Measurements from ENCODE around the gene RECK.
"Not testable (repeated sequence)": the region's sequence is repeated elsewhere in the genome, so short reads cannot be mapped to it uniquely, and the experiment has no call there.

RECK gene

GRCh38 chr9:36158122-36158521 is 121.4 kb downstream of the RECK start:
- no peak for DNase-seq (ENCODE audit: low read depth in 2 of 2)

GRCh38 chr9:36158917-36159316 is 122.2 kb downstream of the RECK start:
- no peak for DNase-seq (ENCODE audit: low read depth in 2 of 2)

DNA sequence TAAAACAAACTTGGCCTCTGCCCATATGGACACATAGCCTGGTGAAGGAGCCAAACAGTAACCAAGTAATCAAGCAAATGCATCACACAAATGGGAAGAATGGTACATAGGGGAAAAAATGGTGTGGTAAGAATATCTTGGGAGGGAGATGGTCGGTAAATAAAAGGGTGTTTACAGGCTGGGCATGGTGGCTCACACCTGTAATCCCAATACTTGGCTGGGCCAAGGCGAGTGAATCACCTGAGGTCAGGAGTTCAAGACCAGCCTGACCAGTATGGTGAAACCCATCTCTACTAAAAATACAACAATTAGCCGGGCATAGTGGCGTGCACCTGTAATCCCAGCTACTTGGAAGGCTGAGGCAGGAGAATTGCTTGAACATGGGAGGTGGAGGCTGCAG is 122.8 kb downstream of the RECK start:
- not testable (repeated sequence) for DNase-seq (ENCODE audit: low read depth in 2 of 2)

GRCh38 chr9:36160126-36160525 is 123.4 kb downstream of the RECK start:
- DNase-seq (ENCODE audit: low read depth in 2 of 2), result not testable (repeated sequence)

- no peak for DNase-seq (ENCODE audit: low read depth in 2 of 2)
Observed at GRCh38 chr9:36161187-36161586, 124.5 kb downstream of the RECK start.

DNA sequence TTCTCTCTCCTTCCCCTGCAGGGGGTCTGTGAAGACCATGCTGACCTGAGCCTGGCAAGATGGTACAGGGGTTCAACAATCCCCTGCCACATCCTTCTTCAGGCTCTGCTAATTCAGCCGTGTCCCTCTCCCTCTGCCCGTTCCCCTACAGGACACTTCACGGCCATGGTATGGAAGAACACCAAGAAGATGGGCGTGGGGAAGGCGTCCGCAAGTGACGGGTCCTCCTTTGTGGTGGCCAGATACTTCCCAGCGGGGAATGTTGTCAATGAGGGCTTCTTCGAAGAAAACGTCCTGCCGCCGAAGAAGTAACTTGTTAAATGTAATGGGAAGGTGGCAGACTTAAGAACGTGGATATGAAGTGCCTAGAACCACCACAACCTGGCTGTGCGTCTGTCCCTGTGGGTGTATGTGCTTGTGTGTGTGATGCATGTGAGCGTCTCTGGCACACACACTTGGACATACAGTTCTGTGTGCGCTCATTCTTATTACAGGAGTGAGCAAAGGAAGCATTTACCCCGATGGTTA is 125.6 kb downstream of the RECK start:
- no peak for DNase-seq (ENCODE audit: low read depth in 2 of 2)

DNA sequence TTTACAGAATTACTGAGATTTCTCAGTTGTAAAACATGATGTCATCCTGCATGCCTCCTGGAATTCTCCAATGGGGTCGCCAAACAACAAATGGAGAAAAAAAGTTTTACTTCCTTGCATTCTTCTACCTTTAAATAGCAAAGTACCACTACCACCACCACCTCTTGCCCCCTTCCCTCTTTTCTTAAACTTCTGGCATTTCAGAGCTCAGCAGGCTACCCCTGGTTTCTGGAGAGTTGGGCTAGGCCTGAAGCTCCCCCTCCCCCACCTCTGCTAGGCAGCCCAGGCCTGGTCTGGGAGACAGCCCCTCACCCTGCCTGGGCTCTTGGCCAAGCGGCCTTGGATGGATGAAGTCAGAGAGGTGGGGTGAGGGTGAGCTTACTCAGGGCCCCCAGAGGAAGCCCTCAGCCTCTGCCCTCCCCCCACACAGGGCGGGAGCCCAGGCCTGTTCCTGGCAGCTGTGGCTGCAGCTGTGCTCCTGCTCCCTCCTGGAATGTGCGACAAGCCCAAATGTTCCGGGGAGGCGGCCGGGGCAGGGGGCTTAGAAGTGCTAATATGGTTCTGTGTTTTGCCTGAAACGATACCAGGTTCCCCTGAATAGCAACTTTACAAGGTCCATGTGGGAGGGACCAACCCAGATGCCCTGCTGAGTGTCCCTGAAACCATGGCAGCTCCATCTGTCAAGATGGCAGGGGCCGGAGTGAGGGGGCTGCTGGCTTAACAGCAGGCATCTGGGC is 126.5 kb downstream of the RECK start:
- peak; percentile 86 for DNase-seq (ENCODE audit: low read depth in 2 of 2)

GRCh38 chr9:36163786-36164170 is 127.1 kb downstream of the RECK start:
- DNase-seq (ENCODE audit: low read depth in 2 of 2), result no peak

DNA sequence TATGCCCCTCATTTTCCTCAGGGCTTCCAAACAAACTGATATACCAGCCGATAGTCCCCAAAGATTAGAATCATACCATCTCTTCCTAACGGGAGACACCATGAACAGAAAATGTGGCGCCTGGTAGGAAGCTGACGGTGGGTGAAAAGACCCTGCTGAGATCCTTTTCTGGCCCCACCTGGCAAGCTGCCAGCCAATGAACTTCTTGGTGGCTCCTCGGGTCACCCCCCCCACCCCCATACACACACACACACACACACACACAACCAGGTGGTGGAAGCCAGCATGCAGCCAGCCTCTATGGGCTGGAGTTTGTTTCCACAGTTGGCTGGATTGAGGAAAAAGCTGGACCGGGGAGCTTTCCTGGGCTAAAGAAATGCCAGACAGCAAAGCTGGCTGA is 127.7 kb downstream of the RECK start:
- no peak for DNase-seq (ENCODE audit: low read depth in 2 of 2)

GRCh38 chr9:36164989-36165388 is 128.3 kb downstream of the RECK start:
- no peak for DNase-seq (ENCODE audit: low read depth in 2 of 2)

DNA sequence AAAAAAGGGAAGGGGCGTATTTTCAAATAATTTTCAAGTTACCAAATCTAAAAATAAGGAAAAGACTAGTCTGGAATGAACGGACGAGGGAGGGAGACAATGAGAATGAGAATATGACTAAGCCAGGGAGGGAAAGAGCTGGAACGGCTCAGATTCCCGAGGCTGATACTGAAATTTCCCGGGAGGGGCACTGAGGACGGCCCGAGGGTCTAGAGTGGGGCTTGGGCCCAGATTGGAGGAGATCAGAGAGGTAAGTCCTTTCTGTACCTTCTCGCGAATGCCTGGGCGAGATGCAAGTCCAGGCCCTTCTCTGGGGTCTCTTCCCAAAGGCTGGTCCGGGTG is 129.1 kb downstream of the RECK start:
- peak; percentile 19 to 23 for DNase-seq (ENCODE audit: low read depth in 2 of 2)

DNA sequence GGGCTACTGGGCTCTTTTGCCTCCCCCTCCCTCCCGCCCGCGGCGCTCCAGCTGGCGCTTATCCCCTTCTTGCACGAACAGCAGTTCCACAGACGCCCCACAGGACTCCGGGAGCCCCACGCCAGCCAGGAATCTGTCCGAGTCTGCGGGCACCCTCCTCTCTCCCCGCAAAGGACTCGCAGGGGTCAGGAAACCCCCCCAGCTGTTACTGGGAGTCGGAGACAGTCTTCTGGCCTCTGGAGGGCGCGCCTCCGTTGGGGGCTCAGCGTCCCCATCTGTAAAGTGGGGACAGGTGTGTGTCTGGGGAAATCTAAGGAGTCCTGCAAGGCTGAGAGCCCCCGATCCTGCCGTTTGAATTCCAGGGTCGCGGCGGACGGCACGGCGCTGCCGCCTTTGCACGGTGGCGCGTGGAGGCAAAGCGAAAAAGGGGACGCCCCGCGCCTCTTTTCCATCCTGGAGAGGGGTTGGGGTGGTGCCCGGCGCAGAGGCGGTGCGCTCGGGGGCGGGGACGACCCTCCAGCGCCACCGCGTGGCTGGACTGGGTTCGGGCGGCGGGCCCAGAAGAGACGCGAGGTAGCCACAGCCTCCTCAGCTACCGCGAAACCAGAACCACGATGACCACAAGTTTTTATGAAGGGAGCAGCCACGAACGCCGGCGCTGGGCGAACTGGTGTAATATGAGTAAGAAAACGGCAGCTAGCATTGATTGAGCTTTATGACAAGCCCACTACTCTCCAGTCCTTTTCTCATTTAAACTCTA is 129.6 kb downstream of the RECK start:
- peak in 1 of 2 experiments; percentile 62 for DNase-seq (ENCODE audit: low read depth in 2 of 2)

DNA sequence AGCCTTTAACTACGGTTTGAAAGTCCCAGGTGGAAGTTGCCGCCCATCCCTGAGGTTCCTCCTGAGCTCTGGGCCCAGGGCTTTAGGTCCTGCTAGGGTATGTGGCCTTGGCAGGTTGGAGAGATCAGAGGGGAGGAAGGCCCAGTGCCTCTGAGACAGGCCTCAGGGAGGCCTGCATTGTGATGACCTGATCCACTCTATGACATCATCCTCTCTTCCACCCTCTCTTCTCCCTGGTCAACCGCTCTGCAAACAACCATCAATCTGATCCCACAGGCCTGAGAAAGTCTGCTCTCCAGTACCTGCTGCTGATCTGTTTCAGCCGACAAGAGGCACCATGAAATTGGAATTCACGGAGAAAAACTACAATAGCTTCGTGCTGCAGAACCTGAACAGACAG is 132.5 kb downstream of the RECK start, which contains the start of gene CCIN:
Gene CCIN, plus strand, starts transcription at position 223 of the 400 bp plus-strand sequence. Its CDS starts 115 bp downstream, at position 338.
- DNase-seq (ENCODE audit: low read depth in 2 of 2), result no peak

- no peak for DNase-seq (ENCODE audit: low read depth in 2 of 2)
Observed at GRCh38 chr9:36169708-36170107, 133.0 kb downstream of the RECK start.

GRCh38 chr9:36170531-36170930 is 133.8 kb downstream of the RECK start:
- DNase-seq (ENCODE audit: low read depth in 2 of 2), result no peak

DNA sequence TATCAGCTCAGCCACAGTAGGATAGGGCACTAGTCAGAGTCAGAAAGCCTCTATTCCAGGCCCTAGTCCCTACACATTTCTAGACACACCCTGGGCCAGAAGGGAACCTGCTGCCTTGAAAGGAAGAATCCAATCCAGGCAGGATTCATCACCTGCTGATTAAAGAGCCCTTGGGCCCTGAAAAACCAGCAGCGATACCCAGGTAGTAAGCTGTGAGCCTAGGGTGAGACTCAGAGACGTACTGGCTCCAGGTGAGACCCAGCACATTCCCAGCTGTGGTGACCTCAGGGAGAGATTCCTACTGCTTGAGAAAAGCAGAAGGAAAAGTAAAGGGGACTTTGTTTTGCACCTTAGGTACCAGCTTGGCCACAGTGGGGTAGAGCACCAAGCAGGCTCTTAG is 137.1 kb downstream of the RECK start:
- no peak for DNase-seq (ENCODE audit: low read depth in 2 of 2)

Data from fibroblast of skin of left biceps (primary cell).